Activated T-cell treated with anti-CD3 and anti-CD28 coated beads, Interleukin-2, amount 50 U/mL, for 72 hours (primary cell): ENCODE measurements around the gene SLIT3. TPM values are rescaled to one million over a fixed set of nuclear protein-coding genes. Genes with fewer than 3 reads are reported as not detected.
"Not testable (repeated sequence)": the region's sequence is repeated elsewhere in the genome, so short reads cannot be mapped to it uniquely, and the experiment has no call there.

Experiments used
- ATAC-seq, 2 donors: fragments of 150-1000 bp; cut with Tn5 transposase; replicated peaks in 1 of 2; 2 replicates each; pipeline ENCODE4 v1.10.0; 2021; ENCODE audit warnings: moderate library complexity in 2 of 2, mild to moderate bottlenecking in 1 of 2
- DNase-seq, 2 donors: peaks; one replicate each; pipeline ENCODE4 v3.0.0; 2021 to 2022; ENCODE audit warnings: mixed read lengths in 1 of 2
- H3K27ac Mint-ChIP-seq: one replicate; pipeline ENCODE4 v1.8.0; 2022; ENCODE audit warnings: mild to moderate bottlenecking, moderate library complexity, mixed read lengths
- H3K27me3 Mint-ChIP-seq: one replicate; pipeline ENCODE4 v1.8.0; 2022; ENCODE audit warnings: low read depth, mixed read lengths
- H3K36me3 Mint-ChIP-seq, 2 donors: one replicate each; pipeline ENCODE4 v1.8.0; 2022; ENCODE audit warnings: mixed read lengths in 2 of 2, mild to moderate bottlenecking in 1 of 2; ENCODE audit not compliant: insufficient read depth in 2 of 2
- H3K4me1 Mint-ChIP-seq: one replicate; pipeline ENCODE4 v1.8.0; 2022; ENCODE audit warnings: low read depth, mixed read lengths
- H3K4me3 Mint-ChIP-seq, 2 donors: one replicate each; pipeline ENCODE4 v1.8.0; 2022; ENCODE audit warnings: mild to moderate bottlenecking in 2 of 2, mixed read lengths in 2 of 2, moderate library complexity in 2 of 2
- H3K9me3 Mint-ChIP-seq, 2 donors: one replicate each; pipeline ENCODE4 v1.8.0; 2022; ENCODE audit warnings: mixed read lengths in 2 of 2
- total RNA-seq, 2 donors: library from RNA; stranded (reverse); gene quantifications; one replicate each; pipeline ENCODE4 v1.2.3, GENCODE V29; 2022

SLIT3 gene
- total RNA-seq, 2 donors from 2014 or later: 1.7 to 3.1 TPM

DNA sequence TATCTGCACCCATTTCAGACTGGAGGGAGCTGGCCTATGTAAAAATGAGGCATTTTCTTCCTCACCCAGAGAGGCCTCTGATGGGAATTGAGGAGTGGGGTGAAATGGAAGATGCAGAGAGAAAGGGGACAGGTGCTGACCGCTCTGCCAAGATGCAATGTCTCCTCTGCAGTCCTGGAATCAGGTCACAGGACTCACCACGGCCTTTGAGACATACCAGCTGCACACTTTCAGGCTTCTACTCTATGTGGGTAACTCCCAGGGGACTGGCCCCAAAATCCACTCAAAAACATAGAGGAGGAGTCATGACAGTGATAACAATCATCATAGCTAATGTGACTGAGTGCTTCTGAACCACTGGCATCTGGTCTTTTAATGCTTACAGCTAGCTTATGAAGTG lies 558.6 kb downstream of the SLIT3 start:
- not testable (repeated sequence) for DNase-seq, H3K9me3 Mint-ChIP-seq, H3K4me1 Mint-ChIP-seq, H3K27ac Mint-ChIP-seq, H3K27me3 Mint-ChIP-seq, H3K4me3 Mint-ChIP-seq, H3K36me3 Mint-ChIP-seq, ATAC-seq

DNA sequence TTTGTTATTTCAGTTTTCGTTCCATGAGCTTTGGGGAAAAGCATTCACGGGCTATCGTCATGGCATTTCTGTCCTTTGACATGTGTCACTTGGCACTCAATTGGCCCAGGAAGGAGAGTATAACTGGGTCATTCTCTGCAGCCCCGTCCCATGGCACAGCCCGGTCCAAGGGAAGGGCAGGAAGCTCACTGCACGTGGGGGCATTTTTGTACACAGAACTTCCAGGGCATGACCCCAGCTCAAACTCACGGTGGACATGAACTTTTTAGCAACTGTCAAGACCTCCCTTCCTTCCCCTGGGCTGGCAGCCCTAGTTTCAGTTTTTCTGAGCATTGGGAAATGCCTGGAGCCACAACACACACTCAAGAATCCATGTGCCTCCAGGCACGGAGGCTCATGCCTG lies 560.1 kb downstream of the SLIT3 start:
- Mint-ChIP-seq H3K27ac (no peak overlapping the region), H3K4me3 (no peak overlapping the region), H3K9me3 (peaks cover 0 to 1% of the 10 kb centered on the region in 2 donors), H3K27me3 (no peaks in the 10 kb centered on the region), H3K4me1 (peaks cover 7% of the 10 kb centered on the region), H3K36me3 (peaks cover under 1 to 2% of the 10 kb centered on the region in 2 donors)
- ATAC-seq (no peak), DNase-seq (no peak)

DNA sequence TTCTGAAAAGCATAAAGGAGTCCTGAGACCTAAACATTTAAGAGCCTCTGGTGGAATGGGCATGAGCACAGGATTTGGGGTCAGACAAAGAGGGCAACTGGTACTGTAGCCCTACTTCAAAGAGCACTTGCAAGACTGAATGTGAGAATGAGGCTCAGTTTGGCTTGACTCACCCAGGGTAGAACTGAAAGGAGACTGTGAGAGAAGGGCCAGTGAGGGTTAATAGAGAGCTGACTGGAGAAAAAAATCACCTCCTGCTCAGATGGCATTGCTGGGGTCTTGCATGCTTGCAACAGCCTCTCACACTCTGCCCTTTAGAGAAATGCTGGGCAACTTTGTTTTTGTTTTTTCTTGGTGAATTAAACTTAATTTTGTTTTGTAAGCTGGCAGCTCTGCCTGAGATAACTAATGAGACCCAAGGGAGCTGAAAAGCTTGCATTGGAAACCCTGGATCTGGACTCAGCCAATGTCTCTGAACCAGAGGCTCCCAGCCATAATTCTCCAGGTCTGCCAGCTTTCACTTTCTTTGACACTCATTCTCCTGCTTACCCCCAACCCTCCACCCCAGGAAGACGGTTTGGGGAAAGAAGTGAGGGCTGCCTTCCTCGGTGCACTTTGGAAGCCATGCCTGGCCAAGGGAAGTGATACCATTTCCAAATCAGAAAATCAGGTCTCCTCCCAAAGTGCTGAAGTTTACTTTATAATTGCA lies 560.7 kb downstream of the SLIT3 start:
- Mint-ChIP-seq H3K9me3 (peaks cover 0 to 1% of the 10 kb centered on the region in 2 donors), H3K4me3 (no peak overlapping the region), H3K27ac (no peak overlapping the region), H3K36me3 (no peaks in the 10 kb centered on the region), H3K27me3 (no peaks in the 10 kb centered on the region), H3K4me1 (peaks cover 11% of the 10 kb centered on the region)
- DNase-seq: no peak
- ATAC-seq: no peak

DNA sequence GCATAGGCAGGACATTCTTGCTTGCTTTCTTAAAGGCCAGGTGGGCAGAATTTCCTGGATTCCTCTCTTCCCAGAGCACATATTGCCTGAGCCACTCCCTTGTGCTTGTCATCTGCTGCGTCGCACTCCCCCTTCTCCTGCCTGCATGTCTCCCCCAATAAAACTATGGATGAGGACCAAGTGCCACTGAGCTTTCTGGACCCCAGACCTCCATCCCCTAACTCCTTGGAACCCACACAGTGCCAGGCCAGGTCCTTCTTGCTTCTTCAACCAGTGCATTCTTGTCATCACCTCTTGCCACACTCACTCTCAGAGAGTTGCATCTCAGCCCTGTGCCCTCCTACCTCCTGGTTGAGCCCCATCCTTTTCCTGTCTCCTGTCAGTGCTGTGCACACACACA lies 563.9 kb downstream of the SLIT3 start:
- H3K36me3 Mint-ChIP-seq: no peaks in the 10 kb centered on the region
- no peak for DNase-seq
- no peak for ATAC-seq
- H3K4me1 Mint-ChIP-seq: peaks cover 19% of the 10 kb centered on the region
- peaks cover 2% of the 10 kb centered on the region for H3K27me3 Mint-ChIP-seq
- H3K27ac Mint-ChIP-seq: no peak overlapping the region
- no peak overlapping the region for H3K4me3 Mint-ChIP-seq
- H3K9me3 Mint-ChIP-seq: no peaks in the 10 kb centered on the region

DNA sequence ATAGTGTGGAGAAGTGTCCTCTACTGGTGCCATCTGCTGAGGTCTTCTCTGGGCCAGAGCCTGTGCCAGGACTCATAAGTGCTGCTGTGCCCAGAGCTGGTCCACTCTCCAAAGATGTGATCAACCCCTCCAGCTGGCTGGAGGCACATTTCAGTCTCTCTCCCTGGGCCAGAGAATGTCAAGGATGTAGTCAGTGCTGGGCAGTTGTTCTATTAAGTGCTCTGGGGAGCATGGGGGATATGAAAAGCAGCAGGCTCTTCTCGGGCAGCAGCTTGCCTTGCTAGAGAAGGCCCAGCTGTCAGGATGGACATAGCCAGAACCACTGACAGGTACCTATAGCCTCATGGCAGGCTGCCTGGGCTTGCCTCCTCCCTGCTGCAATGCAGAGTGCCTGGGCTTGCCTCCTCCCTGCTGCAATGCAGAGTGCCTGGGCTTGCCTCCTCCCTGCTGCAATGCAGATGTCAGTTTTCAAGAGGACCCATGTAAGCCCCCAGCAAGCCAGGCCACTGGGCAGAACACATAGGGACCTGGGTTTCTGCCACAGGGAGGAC lies 564.6 kb downstream of the SLIT3 start:
- no peak overlapping the region for H3K27ac Mint-ChIP-seq
- peaks cover 6% of the 10 kb centered on the region for H3K27me3 Mint-ChIP-seq
- H3K4me3 Mint-ChIP-seq: no peak overlapping the region
- no peaks in the 10 kb centered on the region for H3K36me3 Mint-ChIP-seq
- no peak for ATAC-seq
- H3K4me1 Mint-ChIP-seq: peaks cover 19% of the 10 kb centered on the region
- no peaks in the 10 kb centered on the region for H3K9me3 Mint-ChIP-seq
- no peak for DNase-seq

DNA sequence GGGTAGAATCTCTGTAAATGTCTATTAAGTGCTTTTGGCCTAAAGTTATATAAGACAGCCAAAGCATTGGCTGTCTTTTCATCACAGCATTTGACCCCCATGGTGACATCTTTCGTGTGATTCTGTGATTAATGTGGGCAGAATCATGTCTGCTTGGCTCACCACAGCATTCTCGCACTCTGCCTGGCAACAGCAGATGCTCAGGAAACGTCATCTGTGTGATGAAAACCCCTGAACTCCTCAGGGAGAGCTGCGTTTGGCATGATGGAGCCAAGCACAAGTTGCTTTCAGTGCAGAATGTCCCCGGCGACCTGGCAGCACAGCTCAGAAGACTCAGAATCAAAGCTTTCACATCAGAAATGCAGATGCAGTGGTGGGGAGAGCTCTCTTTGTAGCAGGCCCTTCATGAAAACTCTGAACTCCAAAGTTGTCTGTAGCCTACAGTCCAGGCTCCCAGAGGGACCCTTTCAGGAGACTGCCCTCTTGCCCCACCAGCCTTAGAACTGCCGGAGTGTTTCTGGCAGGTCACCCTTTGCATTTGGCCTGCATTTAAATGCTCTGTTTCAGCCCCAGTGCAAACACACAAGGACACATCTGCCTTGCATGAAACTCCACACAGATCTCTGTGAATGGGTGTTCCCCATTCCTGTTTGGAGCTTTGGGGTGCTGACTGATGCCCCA lies 566.2 kb downstream of the SLIT3 start:
- Mint-ChIP-seq H3K4me1 (peaks cover 19% of the 10 kb centered on the region), H3K36me3 (peaks cover 2 to 3% of the 10 kb centered on the region in 2 donors), H3K27ac (no peak overlapping the region), H3K9me3 (peaks cover 3 to 8% of the 10 kb centered on the region in 2 donors), H3K4me3 (no peak overlapping the region), H3K27me3 (peaks cover 6% of the 10 kb centered on the region)
- DNase-seq (peak in 1 of 2 donors; percentile 17), ATAC-seq (peak; percentile 55 to 73)

DNA sequence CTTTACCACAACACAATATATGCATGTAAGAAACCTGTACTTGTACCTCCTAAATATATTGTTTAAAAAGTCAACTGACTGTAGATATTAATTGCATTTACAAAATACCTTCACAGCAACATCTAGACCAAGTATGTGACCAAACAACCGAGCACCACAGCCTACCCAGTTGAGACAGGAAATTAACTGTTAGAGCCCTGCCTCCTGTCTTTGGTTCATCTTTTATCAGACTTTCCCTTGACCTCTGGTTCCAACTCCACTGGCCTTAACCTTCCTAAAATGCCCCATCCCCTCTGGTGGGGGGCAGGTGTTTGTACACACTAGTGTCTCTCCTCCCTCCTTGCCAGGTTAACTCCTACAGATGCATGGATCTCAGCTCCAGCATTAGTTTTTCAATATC lies 566.8 kb downstream of the SLIT3 start:
- H3K9me3 Mint-ChIP-seq: peaks cover 5 to 8% of the 10 kb centered on the region in 2 donors
- ATAC-seq (no peak), DNase-seq (no peak)
- H3K4me3 Mint-ChIP-seq: no peak overlapping the region
- H3K4me1 Mint-ChIP-seq: peaks cover 19% of the 10 kb centered on the region
- H3K36me3 Mint-ChIP-seq: peaks cover 3 to 6% of the 10 kb centered on the region in 2 donors
- peaks cover 6% of the 10 kb centered on the region for H3K27me3 Mint-ChIP-seq
- no peak overlapping the region for H3K27ac Mint-ChIP-seq

DNA sequence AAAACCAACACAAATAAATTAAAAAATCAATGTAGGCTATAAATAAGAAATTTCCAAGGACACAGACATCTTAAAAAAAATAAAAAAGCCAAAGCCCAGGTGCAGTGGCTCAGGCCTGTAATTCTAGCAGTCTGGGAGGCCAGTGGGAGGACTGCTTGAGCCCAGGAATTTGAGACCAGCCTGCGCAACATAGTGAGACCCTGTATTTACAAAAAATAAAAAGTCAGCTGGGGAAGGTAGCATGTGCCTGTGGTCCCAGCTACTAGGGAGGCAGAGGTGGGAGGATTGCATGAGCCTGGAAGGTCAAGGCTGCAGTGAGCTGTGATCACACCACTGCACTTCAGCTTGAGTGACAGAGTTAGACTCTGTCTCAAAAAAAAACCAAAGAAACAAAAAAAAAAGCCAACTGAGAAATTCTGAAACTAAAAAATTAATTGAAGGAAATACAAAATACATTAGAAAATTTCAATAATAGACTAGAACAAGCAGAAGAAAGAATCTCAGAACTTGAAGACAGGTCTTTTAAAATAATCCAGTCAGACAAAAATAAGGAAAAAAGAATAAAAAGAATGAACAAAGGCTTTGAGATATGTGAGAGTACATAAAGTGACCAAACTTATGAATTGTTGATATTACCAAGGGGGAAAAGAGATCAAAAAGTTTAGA lies 572.3 kb downstream of the SLIT3 start:
- no peaks in the 10 kb centered on the region for H3K4me1 Mint-ChIP-seq
- ATAC-seq (no peak), DNase-seq (no peak)
- H3K36me3 Mint-ChIP-seq: peaks cover 8 to 13% of the 10 kb centered on the region in 2 donors
- peaks cover 5 to 16% of the 10 kb centered on the region in 2 donors for H3K9me3 Mint-ChIP-seq
- H3K27me3 Mint-ChIP-seq: peaks cover 20% of the 10 kb centered on the region
- no peak overlapping the region for H3K4me3 Mint-ChIP-seq
- H3K27ac Mint-ChIP-seq: no peak overlapping the region

DNA sequence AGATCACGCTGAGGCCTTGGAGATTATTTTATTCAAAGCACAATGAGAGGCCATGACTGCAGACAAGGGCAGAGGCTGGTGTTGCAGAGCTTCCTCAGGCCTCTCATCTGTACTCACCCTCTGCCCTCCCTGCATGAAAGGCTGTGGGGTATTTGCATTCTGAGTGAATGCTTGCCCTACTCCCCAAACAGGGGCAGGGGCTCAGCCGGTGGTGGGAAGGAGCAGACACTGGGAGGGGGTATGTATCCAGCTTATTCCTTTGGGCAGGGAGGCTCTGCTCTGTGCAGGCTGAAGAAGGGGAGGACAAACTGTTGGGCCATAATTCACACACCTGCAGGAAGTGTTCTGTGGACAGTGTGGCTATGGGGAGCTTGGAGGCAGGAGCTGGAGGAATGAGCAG lies 573.4 kb downstream of the SLIT3 start:
- Mint-ChIP-seq H3K4me1 (no peaks in the 10 kb centered on the region), H3K4me3 (no peak overlapping the region), H3K9me3 (peaks cover 5 to 16% of the 10 kb centered on the region in 2 donors), H3K36me3 (peaks cover 8 to 13% of the 10 kb centered on the region in 2 donors), H3K27ac (no peak overlapping the region), H3K27me3 (peaks cover 30% of the 10 kb centered on the region)
- ATAC-seq (no peak), DNase-seq (no peak)

DNA sequence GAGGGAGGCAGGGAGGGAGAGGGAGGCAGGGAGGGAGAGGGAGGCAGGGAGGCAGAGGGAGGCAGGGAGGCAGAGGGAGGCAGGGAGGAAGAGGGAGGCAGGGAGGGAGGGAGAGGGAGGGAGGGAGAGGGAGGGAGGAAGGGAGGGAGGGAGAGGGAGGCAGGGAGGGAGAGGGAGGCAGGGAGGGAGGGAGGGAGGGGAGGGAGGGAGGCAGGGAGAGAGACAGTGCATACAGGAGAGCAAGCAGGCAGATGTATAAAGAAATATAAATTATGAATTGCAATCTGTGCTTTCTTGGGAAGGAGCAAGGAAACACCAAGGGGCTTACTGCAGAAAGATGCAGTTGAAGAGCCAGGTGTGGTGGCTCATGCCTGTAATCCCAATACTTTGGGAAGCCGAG lies 574.6 kb downstream of the SLIT3 start:
- Mint-ChIP-seq H3K4me1 (no peaks in the 10 kb centered on the region), H3K27me3 (peaks cover 34% of the 10 kb centered on the region), H3K27ac (no peak overlapping the region), H3K9me3 (peaks cover 5 to 16% of the 10 kb centered on the region in 2 donors), H3K36me3 (peaks cover 10 to 13% of the 10 kb centered on the region in 2 donors), H3K4me3 (no peak overlapping the region)
- ATAC-seq (no peak), DNase-seq (no peak)

DNA sequence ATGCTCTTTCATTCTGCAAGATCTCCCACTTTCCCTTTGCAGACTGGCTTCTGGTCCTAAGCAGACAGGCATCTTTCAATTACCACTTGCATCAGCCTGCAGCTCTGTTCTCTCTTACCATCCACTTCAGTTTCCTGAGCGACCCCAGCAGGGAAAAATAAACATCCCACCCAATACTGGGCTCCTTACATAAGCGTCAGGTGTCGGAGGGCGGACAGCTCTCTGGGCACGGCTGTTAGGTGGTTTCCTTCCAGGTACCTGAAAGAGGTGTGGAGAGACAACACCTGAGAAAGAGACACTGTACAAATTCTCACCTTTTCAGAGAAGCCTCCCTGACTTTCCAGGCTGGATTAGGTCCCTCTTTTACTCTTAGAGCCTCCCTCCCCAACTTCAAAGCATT lies 576.7 kb downstream of the SLIT3 start:
- Mint-ChIP-seq H3K9me3 (peaks cover 0 to 8% of the 10 kb centered on the region in 2 donors), H3K27me3 (peaks cover 38% of the 10 kb centered on the region), H3K27ac (no peak overlapping the region), H3K36me3 (peaks cover 7% of the 10 kb centered on the region in 2 donors), H3K4me1 (no peaks in the 10 kb centered on the region), H3K4me3 (no peak overlapping the region)
- DNase-seq: no peak
- no peak for ATAC-seq

DNA sequence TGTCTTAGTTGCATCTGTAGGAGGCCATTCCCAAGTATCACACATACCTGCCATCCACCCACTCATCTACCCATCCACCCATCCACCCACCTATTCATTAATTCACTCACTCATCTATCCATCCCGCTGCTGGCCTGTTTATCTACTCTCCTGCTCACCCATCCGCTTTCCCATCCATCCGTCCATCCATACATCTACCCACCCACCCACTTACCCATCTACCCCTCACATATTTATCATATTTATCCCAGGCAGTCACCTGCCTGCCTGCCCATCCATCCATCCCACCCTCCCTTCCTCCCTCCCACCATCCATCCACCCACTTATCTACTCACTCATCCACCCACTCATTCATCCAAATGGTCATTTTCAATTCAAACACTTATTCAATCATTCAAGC lies 577.9 kb downstream of the SLIT3 start:
- Mint-ChIP-seq H3K9me3 (peaks cover 0 to 8% of the 10 kb centered on the region in 2 donors), H3K4me1 (no peaks in the 10 kb centered on the region), H3K27ac (no peak overlapping the region), H3K4me3 (no peak overlapping the region), H3K36me3 (peaks cover 5% of the 10 kb centered on the region in 2 donors), H3K27me3 (peaks cover 50% of the 10 kb centered on the region)
- DNase-seq (no peak), ATAC-seq (no peak)

DNA sequence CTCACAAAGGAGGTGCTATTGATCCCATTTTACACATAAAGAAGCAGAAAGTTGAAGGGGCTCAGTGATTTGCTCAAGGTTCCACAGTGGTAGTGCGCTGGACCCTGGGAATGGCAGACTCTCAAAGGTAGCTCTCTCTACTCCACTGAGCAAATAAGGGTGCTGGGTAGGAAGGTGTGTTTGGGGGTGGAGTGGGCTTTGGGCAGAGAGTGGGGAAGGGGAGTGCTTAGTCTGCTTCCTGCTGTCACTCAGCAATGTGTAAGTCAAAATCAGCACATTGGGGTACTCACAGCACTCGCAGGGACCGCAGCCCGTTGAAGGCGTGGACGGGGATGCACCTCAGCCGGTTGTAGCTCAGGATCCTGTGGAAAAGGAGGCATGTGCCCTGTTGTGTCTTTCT lies 579.0 kb downstream of the SLIT3 start:
- Mint-ChIP-seq H3K9me3 (no peaks in the 10 kb centered on the region), H3K4me3 (no peak overlapping the region), H3K27ac (no peak overlapping the region), H3K4me1 (no peaks in the 10 kb centered on the region), H3K36me3 (peaks cover 2 to 4% of the 10 kb centered on the region in 2 donors), H3K27me3 (peaks cover 46% of the 10 kb centered on the region)
- no peak for DNase-seq
- no peak for ATAC-seq
